ENCODE measurements around the gene ALK.
"Not testable (repeated sequence)": the region's sequence is repeated elsewhere in the genome, so short reads cannot be mapped to it uniquely, and the experiment has no call there.

Gene ALK

DNA sequence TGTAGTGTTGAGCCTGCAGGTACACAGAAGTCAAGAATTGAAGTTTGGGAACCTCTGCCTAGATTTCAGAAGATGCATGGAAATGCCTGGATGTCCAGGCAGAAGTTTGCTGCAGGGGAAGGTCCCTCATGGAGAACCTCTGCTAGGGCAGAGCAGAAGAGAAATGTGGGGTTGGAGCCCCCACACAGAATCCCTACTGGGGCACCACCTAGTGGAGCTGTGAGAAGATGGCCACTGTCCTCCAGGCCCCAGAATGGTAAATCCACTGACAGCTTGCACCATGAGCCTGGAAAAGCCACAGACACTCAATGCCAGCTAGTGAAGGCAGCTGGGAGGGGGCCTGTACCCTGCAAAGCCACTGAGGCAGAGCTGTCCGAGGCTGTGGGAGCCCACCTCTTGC is 97.2 kb downstream of the ALK start:
- not testable (repeated sequence) for H3K27ac ChIP-seq (ENCODE audit: insufficient read depth, low read length, poor library complexity, severe bottlenecking); H3K4me3 ChIP-seq (ENCODE audit: insufficient read depth, low read depth, low read length, poor library complexity, severe bottlenecking); H3K36me3 ChIP-seq (ENCODE audit: control insufficient read depth, insufficient read depth, low read length); H3K4me1 ChIP-seq (ENCODE audit: control insufficient read depth, insufficient read depth, low read length, poor library complexity, severe bottlenecking); H3K27me3 ChIP-seq (replicated peaks; ENCODE audit: control insufficient read depth, insufficient read depth, low read length, poor library complexity, severe bottlenecking); H3K9me3 ChIP-seq (ENCODE audit: control insufficient read depth, low read length); DNase-seq

DNA sequence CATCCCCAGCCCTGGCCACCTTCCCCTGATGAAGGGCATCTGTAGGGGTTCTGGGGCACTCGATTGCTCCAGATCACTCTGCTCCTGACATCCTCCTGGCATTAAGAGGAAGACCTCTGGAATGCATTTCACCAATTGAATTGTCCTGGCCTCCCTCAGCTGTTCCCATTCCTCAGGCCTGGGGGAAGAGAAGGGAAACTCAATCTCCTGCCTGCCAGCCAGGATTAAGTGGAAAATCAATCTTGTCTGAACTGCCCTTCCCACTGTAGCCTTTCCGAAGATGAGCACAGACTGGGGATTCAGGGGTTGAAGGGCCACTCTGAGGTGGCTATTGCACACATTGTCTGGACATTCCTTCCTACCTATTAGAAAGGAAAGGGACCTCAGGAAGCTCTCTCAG is 99.8 kb downstream of the ALK start:
- no peaks in the 10 kb centered on the region for H3K27me3 ChIP-seq (replicated peaks; ENCODE audit: control insufficient read depth, insufficient read depth, low read length, poor library complexity, severe bottlenecking)
- H3K27ac ChIP-seq (ENCODE audit: insufficient read depth, low read length, poor library complexity, severe bottlenecking): no peak overlapping the region
- H3K36me3 ChIP-seq (ENCODE audit: control insufficient read depth, insufficient read depth, low read length): no peaks in the 10 kb centered on the region
- no peaks in the 10 kb centered on the region for H3K4me1 ChIP-seq (ENCODE audit: control insufficient read depth, insufficient read depth, low read length, poor library complexity, severe bottlenecking)
- no peak overlapping the region for H3K4me3 ChIP-seq (ENCODE audit: insufficient read depth, low read depth, low read length, poor library complexity, severe bottlenecking)
- no peak for DNase-seq
- no peaks in the 10 kb centered on the region for H3K9me3 ChIP-seq (ENCODE audit: control insufficient read depth, low read length)

DNA sequence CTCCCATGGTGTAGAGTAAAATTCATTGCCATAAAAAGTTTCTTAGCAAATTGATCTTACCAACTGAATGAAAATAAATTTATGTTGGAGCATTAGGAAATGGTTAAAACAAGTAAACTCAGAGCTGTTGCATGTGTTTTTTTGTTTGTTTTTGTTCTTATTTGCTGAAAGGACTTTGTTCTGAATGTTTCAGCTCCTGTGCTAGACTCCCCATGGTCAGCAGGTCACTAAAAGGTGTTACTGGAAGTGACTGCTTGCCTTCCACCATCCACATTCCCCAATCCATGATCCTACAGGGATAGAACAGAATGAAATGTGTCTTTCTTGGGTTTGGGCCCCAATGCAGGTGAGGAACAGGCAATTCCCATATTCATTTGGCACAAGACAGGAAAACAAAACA is 101.8 kb downstream of the ALK start:
- H3K27ac ChIP-seq (ENCODE audit: insufficient read depth, low read length, poor library complexity, severe bottlenecking): no peak overlapping the region
- DNase-seq: no peak

DNA sequence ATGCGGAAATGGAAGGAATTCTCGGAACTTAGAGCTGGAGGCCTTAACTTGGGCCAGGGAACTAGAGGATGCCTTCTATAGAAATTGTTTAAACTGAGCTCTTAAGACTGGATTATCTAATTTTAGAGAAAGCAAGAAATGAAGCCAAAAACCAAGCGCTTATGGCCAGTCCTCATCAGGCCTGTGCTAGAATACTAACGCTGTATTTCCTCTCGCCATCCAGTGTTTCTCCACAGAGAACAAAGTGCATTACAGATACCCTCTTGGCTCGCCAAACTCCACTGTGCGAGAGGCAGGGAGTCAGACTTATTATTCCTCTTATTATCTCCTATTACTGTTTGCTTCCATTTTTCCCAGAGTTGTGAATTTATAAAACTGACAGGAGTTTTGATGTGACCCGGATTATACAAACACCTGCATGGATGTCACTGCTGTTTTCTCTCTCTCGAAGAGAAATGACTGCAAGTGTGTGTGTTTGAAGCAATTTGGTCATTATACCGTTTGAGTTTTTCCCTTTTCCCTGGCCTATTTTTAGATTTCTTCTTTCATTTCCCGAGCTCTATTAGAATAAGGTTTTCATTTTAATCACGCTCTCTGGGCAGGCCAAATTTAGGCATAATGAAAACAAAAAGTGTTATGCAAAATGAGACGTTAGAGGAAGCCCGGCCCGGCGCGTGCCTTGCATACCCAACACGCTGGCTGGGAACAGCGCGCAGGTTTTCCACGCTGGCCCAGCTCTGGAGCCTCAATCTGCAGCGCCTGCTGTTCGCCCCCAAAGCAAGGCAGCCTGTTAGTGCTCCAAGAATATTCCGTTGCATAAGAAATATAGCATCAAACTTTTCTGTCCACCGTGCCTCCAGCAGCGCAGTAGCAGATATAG is 103.3 kb downstream of the ALK start:
- Histone ChIP-seq H3K27ac (ENCODE audit: insufficient read depth, low read length, poor library complexity, severe bottlenecking) (no peak overlapping the region), H3K4me1 (ENCODE audit: control insufficient read depth, insufficient read depth, low read length, poor library complexity, severe bottlenecking) (no peaks in the 10 kb centered on the region), H3K4me3 (ENCODE audit: insufficient read depth, low read depth, low read length, poor library complexity, severe bottlenecking) (no peak overlapping the region), H3K9me3 (ENCODE audit: control insufficient read depth, low read length) (no peaks in the 10 kb centered on the region), H3K36me3 (ENCODE audit: control insufficient read depth, insufficient read depth, low read length) (no peaks in the 10 kb centered on the region), H3K27me3 (replicated peaks; ENCODE audit: control insufficient read depth, insufficient read depth, low read length, poor library complexity, severe bottlenecking) (no peaks in the 10 kb centered on the region)
- no peak for DNase-seq

More for the DNA sequence above, 101.8 kb downstream of the ALK start:
- H3K36me3 ChIP-seq (ENCODE audit: control insufficient read depth, insufficient read depth, low read length): no peaks in the 10 kb centered on the region
- H3K27me3 ChIP-seq (replicated peaks; ENCODE audit: control insufficient read depth, insufficient read depth, low read length, poor library complexity, severe bottlenecking): no peaks in the 10 kb centered on the region
- no peaks in the 10 kb centered on the region for H3K9me3 ChIP-seq (ENCODE audit: control insufficient read depth, low read length)
- H3K4me1 ChIP-seq (ENCODE audit: control insufficient read depth, insufficient read depth, low read length, poor library complexity, severe bottlenecking): no peaks in the 10 kb centered on the region
- no peak overlapping the region for H3K4me3 ChIP-seq (ENCODE audit: insufficient read depth, low read depth, low read length, poor library complexity, severe bottlenecking)

- Histone ChIP-seq H3K27ac (ENCODE audit: insufficient read depth, low read length, poor library complexity, severe bottlenecking) (no peak overlapping the region), H3K4me1 (ENCODE audit: control insufficient read depth, insufficient read depth, low read length, poor library complexity, severe bottlenecking) (no peaks in the 10 kb centered on the region), H3K27me3 (replicated peaks; ENCODE audit: control insufficient read depth, insufficient read depth, low read length, poor library complexity, severe bottlenecking) (no peaks in the 10 kb centered on the region), H3K9me3 (ENCODE audit: control insufficient read depth, low read length) (no peaks in the 10 kb centered on the region), H3K4me3 (ENCODE audit: insufficient read depth, low read depth, low read length, poor library complexity, severe bottlenecking) (no peak overlapping the region), H3K36me3 (ENCODE audit: control insufficient read depth, insufficient read depth, low read length) (no peaks in the 10 kb centered on the region)
- DNase-seq: no peak
These were observed 104.1 kb downstream of the ALK start for GRCh38 chr2:29817299-29817698.

GRCh38 chr2:29816651-29817050 is 104.7 kb downstream of the ALK start:
- Histone ChIP-seq H3K27me3 (replicated peaks; ENCODE audit: control insufficient read depth, insufficient read depth, low read length, poor library complexity, severe bottlenecking) (no peaks in the 10 kb centered on the region), H3K4me3 (ENCODE audit: insufficient read depth, low read depth, low read length, poor library complexity, severe bottlenecking) (no peak overlapping the region), H3K36me3 (ENCODE audit: control insufficient read depth, insufficient read depth, low read length) (no peaks in the 10 kb centered on the region), H3K27ac (ENCODE audit: insufficient read depth, low read length, poor library complexity, severe bottlenecking) (no peak overlapping the region), H3K9me3 (ENCODE audit: control insufficient read depth, low read length) (no peaks in the 10 kb centered on the region), H3K4me1 (ENCODE audit: control insufficient read depth, insufficient read depth, low read length, poor library complexity, severe bottlenecking) (no peaks in the 10 kb centered on the region)
- no peak for DNase-seq

- Histone ChIP-seq H3K27me3 (replicated peaks; ENCODE audit: control insufficient read depth, insufficient read depth, low read length, poor library complexity, severe bottlenecking) (no peaks in the 10 kb centered on the region), H3K36me3 (ENCODE audit: control insufficient read depth, insufficient read depth, low read length) (no peaks in the 10 kb centered on the region), H3K4me3 (ENCODE audit: insufficient read depth, low read depth, low read length, poor library complexity, severe bottlenecking) (no peak overlapping the region), H3K4me1 (ENCODE audit: control insufficient read depth, insufficient read depth, low read length, poor library complexity, severe bottlenecking) (no peaks in the 10 kb centered on the region), H3K9me3 (ENCODE audit: control insufficient read depth, low read length) (no peaks in the 10 kb centered on the region), H3K27ac (ENCODE audit: insufficient read depth, low read length, poor library complexity, severe bottlenecking) (no peak overlapping the region)
- DNase-seq: no peak
These were observed 110.0 kb downstream of the ALK start for GRCh38 chr2:29811378-29811777.

DNA sequence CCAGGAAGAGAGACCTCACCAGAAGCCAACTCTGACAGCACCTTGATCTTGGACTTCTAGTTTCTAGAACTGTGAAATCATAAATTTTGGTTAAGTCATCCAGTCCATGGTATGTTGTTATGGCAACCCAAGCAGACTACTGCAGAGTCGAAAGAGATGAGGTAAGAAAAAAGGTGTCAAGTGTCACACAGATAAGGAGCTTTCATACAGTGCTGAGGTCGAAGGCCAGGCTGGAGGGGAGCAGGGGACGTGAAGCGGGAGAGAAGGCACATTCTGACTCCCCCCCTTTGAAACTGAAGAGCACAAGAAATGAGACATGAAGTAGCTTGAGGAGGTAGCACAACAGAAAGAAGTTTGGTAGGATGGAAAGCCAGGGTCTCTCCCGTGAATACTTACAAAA is 110.4 kb downstream of the ALK start:
- Histone ChIP-seq H3K36me3 (ENCODE audit: control insufficient read depth, insufficient read depth, low read length) (no peaks in the 10 kb centered on the region), H3K27me3 (replicated peaks; ENCODE audit: control insufficient read depth, insufficient read depth, low read length, poor library complexity, severe bottlenecking) (no peaks in the 10 kb centered on the region), H3K9me3 (ENCODE audit: control insufficient read depth, low read length) (no peaks in the 10 kb centered on the region), H3K4me1 (ENCODE audit: control insufficient read depth, insufficient read depth, low read length, poor library complexity, severe bottlenecking) (no peaks in the 10 kb centered on the region), H3K4me3 (ENCODE audit: insufficient read depth, low read depth, low read length, poor library complexity, severe bottlenecking) (no peak overlapping the region), H3K27ac (ENCODE audit: insufficient read depth, low read length, poor library complexity, severe bottlenecking) (no peak overlapping the region)
- no peak for DNase-seq

- H3K27me3 ChIP-seq (replicated peaks; ENCODE audit: control insufficient read depth, insufficient read depth, low read length, poor library complexity, severe bottlenecking): no peaks in the 10 kb centered on the region
- H3K9me3 ChIP-seq (ENCODE audit: control insufficient read depth, low read length): no peaks in the 10 kb centered on the region
- H3K27ac ChIP-seq (ENCODE audit: insufficient read depth, low read length, poor library complexity, severe bottlenecking): no peak overlapping the region
- DNase-seq: no peak
- no peaks in the 10 kb centered on the region for H3K4me1 ChIP-seq (ENCODE audit: control insufficient read depth, insufficient read depth, low read length, poor library complexity, severe bottlenecking)
- H3K4me3 ChIP-seq (ENCODE audit: insufficient read depth, low read depth, low read length, poor library complexity, severe bottlenecking): no peak overlapping the region
- H3K36me3 ChIP-seq (ENCODE audit: control insufficient read depth, insufficient read depth, low read length): no peaks in the 10 kb centered on the region
These were observed 113.1 kb downstream of the ALK start for GRCh38 chr2:29808321-29808720.

DNA sequence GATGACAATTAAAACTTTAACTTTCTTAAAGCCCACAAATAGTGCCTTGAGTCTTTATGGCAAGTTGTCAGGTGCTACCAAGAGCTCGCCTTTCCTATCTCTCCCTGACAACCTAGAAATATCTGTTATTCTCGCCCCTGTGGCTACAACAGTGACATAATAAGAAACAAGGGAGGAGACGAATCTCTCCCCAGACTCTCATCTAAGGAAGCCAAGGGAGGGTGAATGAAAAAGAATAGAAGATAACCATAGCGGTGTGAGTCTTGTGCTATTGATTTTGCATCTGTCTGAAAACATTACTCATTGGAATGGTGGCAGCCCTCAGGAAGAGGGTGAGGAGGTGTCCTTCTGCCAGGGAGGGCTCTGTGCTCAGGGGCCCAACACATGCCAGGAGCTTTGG is 114.3 kb downstream of the ALK start:
- no peak for DNase-seq
- H3K4me1 ChIP-seq (ENCODE audit: control insufficient read depth, insufficient read depth, low read length, poor library complexity, severe bottlenecking): no peaks in the 10 kb centered on the region
- no peaks in the 10 kb centered on the region for H3K36me3 ChIP-seq (ENCODE audit: control insufficient read depth, insufficient read depth, low read length)
- H3K27ac ChIP-seq (ENCODE audit: insufficient read depth, low read length, poor library complexity, severe bottlenecking): no peak overlapping the region
- H3K4me3 ChIP-seq (ENCODE audit: insufficient read depth, low read depth, low read length, poor library complexity, severe bottlenecking): no peak overlapping the region
- no peaks in the 10 kb centered on the region for H3K27me3 ChIP-seq (replicated peaks; ENCODE audit: control insufficient read depth, insufficient read depth, low read length, poor library complexity, severe bottlenecking)
- H3K9me3 ChIP-seq (ENCODE audit: control insufficient read depth, low read length): no peaks in the 10 kb centered on the region

Measured in effector memory CD4-positive, alpha-beta T cell (primary cell).